Uterine smooth muscle cell (primary cell): ENCODE measurements around the gene RNF130. TPM values are rescaled to one million over a fixed set of nuclear protein-coding genes. Genes with fewer than 3 reads are reported as not detected.

Experiments used
- total RNA-seq: library from RNA; depleted of rRNA; stranded (reverse); fragments of >200 nt; gene quantifications from 2 replicates; pipeline ENCODE4 v1.2.3, GENCODE V29; 2014

Gene RNF130, protein sequence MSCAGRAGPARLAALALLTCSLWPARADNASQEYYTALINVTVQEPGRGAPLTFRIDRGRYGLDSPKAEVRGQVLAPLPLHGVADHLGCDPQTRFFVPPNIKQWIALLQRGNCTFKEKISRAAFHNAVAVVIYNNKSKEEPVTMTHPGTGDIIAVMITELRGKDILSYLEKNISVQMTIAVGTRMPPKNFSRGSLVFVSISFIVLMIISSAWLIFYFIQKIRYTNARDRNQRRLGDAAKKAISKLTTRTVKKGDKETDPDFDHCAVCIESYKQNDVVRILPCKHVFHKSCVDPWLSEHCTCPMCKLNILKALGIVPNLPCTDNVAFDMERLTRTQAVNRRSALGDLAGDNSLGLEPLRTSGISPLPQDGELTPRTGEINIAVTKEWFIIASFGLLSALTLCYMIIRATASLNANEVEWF
- total RNA-seq: 16.6 and 21.2 TPM in 2 replicates

DNA sequence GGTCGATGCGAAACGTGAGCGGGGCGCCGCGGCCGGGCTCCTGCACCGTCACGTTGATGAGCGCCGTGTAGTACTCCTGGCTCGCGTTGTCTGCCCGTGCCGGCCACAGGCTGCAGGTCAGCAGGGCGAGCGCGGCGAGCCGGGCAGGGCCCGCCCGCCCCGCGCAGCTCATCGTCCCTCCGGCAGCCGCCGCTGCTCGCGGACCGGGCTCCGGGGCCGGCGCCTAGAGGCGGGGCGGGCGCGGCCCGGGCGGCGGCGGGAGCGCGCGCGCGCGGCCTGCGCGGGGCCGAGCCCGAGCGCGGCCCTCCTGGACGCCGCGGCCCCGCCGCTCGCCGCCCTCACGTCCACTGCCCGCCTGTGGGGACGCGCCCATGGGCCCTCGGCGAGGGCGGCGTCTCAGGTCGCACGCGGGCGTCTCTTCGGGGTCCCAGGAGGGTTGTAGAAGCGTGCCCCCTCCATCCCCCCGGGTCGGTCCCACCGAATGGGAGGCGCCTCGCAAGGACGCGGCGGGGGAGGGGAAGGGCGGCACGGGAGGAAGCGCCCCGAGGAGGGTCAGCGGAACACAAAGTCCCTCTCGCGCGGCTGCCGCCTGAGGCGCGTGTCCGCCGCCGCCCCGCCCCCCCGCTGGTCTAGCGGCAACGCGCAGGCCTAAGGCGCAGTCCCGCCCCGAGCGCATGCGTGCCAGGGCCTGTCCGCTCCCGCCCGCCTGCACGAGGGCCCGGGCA is at the start of gene RNF130:
Gene RNF130, minus strand, starts transcription at position 229 of the 725 bp plus-strand sequence. Its CDS starts 57 bp downstream, at position 172.

DNA sequence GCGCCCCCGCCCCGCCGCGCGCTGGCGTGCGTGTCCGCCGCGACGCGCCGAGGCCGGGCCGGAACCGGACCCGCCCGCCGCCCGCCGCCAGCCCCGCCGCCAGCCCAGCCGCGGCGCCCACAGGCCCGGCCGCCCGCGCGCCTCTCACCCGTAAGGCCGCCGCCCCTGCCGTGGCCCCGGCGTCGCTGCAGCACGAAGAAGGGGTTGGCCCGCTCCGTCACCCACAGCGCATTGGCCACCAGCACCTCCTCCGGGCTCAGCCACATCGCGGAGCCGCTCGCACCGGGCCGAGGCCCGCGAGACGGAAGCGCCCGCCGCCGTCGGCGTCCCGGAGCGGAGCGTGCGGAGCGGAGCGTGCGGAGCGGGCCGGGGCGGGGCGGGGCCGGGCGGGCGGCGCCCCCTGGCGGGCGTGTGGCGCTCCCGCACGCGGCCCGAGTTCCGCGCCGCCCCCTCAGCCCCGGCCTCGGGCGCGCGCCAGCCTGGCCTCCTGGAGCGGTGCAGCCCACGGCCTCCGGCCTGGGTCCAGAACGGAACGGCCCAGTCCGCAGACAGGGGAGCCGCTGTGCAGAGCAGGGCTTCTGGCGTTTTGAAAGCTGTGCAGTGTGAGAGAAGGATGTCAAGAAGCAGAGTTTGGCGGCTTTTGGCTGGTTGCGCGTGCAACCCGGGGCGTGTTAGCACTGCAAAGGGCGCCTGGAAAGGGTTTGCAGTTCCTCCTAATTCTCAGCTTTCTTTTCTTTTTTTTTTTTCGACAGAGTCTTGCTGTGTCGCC is 163.8 kb downstream of the RNF130 start, which contains the start of gene TBC1D9B:
Gene TBC1D9B, minus strand, starts transcription at position 342 of the 769 bp plus-strand sequence. Its CDS starts 76 bp downstream, at position 266.

Other genes starting within 250 kb of the RNF130 start
- 13.7 and 15.9 TPM in 2 replicates for gene MRNIP, start 212.9 kb downstream of the RNF130 start, total RNA-seq
- gene TBC1D9B, start 163.9 kb downstream of the RNF130 start, total RNA-seq: 48.7 and 57.0 TPM in 2 replicates
- 0.11 TPM in 1 of 2 replicates, not detected in the other for gene RASGEF1C, start 137.5 kb upstream of the RNF130 start, total RNA-seq
- gene MAPK9, start 220.3 kb upstream of the RNF130 start, total RNA-seq: 26.9 and 35.4 TPM in 2 replicates